ENCODE data around the gene CIAO3. TPM values are rescaled to one million over a fixed set of nuclear protein-coding genes. Genes with fewer than 3 reads are reported as not detected.

Gene CIAO3
- total RNA-seq, 1 donor from 2014 or later: 19.3 TPM

DNA sequence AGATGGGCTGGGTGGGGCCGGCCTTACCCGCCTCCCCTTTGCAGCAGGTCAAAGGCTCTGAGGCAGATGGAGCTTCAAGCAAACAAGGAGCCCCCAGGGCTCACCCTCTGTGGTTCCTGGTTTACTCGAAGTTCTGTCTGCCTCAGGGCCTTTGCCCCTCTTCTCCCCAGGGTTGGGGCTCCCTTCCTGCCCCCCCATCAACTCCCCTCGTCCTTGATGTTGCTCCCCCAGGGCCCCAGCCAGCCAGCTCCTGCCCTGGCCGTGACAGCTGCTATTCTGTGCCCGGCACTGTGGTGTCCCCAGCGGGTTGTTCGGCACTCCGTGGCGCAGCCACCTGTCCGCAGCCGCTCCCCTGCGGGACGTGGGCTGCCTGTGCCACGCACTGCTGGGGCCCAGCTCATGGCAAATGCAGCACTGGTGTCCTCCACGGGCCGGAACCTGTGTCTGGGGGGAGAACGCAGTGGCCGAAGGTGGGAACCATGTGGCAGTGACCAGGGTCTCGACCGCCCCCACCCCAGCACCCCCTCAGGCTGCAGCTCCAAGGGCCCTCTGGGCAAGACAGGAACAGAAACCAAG, 30.2 kb downstream of the CIAO3 start:
- TF ChIP-seq, protein P1, sequence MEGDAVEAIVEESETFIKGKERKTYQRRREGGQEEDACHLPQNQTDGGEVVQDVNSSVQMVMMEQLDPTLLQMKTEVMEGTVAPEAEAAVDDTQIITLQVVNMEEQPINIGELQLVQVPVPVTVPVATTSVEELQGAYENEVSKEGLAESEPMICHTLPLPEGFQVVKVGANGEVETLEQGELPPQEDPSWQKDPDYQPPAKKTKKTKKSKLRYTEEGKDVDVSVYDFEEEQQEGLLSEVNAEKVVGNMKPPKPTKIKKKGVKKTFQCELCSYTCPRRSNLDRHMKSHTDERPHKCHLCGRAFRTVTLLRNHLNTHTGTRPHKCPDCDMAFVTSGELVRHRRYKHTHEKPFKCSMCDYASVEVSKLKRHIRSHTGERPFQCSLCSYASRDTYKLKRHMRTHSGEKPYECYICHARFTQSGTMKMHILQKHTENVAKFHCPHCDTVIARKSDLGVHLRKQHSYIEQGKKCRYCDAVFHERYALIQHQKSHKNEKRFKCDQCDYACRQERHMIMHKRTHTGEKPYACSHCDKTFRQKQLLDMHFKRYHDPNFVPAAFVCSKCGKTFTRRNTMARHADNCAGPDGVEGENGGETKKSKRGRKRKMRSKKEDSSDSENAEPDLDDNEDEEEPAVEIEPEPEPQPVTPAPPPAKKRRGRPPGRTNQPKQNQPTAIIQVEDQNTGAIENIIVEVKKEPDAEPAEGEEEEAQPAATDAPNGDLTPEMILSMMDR (conservative IDR thresholded peaks at IDR 0.05; ENCODE audit: low read depth, low read length): no peak
- DNase-seq (ENCODE audit: low read depth): no peak
- H3K4me3 ChIP-seq (ENCODE audit: low read depth, low read length): no peak overlapping the region

DNA sequence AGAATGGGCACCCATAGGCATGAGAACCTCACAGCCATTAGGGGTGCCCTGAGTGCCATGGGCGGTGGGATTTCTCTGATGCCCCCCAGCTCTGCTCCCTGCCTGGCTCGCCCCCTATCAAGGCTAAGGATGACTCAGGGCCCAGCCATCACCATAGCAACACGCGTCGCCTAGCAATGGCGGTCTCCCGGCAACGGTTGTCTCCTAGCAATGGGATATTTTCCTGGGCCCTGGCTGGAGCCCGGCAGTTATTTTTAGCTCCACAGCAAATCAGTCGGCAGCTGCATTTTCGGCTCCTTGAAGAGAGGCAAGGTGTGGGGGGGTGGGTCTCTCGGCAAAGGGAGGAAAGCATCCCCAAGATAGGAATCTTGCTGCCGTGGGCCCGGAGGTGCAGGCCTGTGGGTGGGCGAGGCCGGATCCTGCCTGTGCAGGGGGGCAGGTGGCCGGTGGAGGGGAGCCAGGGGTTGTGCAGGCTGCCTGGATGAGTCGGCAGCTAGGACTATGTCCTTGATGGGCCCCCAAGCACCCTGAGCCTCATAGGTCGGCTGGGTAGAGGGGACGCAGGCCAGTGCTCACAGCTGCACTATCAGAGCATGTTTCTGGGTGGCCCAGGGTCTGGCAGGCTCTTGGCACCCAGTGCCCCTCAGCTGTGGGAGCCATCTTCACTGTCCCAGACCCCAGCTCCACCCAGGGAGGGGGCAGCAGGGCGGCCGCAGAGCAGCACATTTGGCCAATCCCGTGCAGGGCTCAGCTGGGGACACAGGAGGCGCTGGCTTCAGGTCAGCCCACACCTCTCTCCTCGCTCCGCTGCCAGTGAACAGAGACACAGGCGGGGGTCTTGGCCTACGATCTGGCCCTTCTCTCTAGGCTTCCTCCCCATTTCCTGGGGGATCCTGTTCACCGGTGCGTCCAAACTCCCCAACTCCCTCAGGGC, 31.0 kb downstream of the CIAO3 start:
- TF ChIP-seq, protein P1 (conservative IDR thresholded peaks at IDR 0.05; ENCODE audit: low read depth, low read length): no peak
- no peak for DNase-seq (ENCODE audit: low read depth)
- no peak overlapping the region for H3K4me3 ChIP-seq (ENCODE audit: low read depth, low read length)

DNA sequence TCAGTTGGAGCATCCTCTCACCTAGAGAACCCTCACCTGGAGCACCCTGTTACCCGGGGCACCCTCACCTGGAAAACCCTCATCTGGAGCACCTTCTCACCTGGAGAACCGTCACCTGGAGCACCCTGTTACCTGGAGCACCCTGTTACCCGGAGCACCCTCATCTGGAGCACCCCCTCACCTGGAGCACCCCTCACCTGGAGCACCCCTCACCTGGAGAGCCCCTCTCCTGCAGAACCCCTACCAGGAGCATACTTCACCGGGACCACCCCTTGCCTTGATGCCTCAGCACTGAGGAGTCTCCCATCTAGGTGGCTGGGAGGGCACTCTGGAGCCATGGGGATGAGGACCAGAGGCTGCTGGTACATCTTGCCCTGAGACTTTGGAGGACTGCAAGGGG, 31.8 kb downstream of the CIAO3 start:
- no peak overlapping the region for H3K4me3 ChIP-seq (ENCODE audit: low read depth, low read length)
- TF ChIP-seq, protein P1 (conservative IDR thresholded peaks at IDR 0.05; ENCODE audit: low read depth, low read length): no peak
- no peak for DNase-seq (ENCODE audit: low read depth)

DNA sequence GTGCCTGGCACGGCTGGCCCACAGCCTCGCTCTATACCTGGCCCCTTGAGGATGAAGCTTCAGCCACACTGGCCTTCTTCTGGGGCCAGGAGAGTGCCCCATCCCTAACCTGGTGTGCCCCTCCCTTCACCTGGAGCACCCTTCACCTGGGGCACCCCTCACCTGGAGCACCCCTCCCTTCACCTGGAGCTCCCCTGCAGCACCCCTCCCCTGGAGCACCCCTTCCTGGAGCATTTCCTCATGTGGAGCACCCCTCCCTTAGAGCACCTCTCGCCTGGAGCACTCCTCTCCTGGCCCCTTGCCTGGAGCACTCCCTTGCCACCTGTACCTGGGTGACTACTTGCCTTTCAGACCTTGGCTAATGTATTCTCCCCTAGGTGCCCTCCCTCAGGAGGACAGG, 32.8 kb downstream of the CIAO3 start:
- no peak for DNase-seq (ENCODE audit: low read depth)
- H3K4me3 ChIP-seq (ENCODE audit: low read depth, low read length): no peak overlapping the region
- TF ChIP-seq, protein P1 (conservative IDR thresholded peaks at IDR 0.05; ENCODE audit: low read depth, low read length): no peak

DNA sequence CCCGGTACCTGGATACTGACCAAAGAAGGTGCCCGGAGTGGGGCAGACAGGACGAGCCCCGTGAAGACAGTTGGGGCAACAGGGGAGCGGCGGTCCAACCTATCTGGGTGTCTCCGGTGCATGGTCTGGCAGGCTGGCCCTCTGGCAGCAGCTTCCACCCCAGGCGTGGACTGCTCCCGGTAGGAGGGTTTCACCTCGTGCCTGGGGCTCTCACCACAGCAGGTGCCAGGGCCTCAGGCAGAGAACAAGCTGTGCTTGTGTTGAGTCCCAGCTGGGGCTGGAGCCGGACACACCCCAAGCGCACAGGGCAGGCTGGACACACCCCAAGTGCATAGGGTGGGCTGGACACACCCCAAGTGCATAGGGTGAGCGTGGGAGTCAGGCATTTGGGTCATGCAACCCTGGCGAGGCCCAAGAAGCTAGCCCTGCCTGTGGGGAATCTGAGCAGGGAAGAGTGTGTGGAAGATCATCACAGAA, 33.7 kb downstream of the CIAO3 start:
- H3K4me3 ChIP-seq (ENCODE audit: low read depth, low read length): no peak overlapping the region
- TF ChIP-seq, protein P1 (conservative IDR thresholded peaks at IDR 0.05; ENCODE audit: low read depth, low read length): no peak
- DNase-seq (ENCODE audit: low read depth): no peak

DNA sequence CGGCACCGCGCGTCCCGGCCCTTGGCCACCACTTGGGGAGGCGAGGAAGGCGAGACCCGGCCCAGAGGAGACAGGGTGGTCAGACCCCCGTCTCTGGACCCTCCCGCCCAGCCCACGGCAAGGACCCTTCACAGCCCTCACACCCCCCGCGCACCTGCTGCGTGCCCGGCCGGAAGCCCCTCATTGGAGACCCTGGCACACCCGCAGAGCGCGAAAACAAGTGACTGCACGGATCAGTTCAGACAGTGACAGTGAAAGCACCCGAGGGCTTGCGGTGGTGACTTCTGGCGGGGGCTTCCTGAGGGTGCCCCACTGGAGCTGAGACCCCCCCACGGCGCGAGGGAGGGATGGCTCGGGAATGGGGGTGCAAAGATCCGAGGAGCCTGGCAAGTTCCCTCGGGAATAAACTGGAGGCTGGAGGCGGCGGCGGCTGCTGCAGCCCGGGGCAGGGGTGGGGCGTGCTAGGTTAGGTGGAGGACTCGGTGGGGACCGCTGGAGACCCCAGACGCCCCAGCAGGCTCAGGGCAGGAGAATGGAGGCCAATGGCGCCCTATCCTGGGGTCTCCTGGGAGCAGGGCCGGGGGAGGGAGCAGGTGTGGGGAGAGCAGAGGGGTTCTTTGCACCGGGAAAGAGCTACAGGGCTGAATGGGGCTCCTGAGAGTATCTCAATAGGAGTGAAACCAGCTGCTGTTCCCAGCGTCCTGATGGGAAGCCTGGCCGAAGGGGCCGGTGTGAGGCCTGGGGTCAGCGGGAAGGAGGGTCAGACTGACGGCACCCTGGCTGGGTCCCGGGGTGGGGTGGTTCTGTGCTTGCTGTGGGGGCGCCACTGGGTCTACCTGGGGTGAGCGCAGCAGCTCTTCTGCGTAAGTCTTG, 34.4 kb downstream of the CIAO3 start:
- TF ChIP-seq, protein P1 (conservative IDR thresholded peaks at IDR 0.05; ENCODE audit: low read depth, low read length): no peak
- H3K4me3 ChIP-seq (ENCODE audit: low read depth, low read length): no peak overlapping the region
- no peak for DNase-seq (ENCODE audit: low read depth)
